Mammary epithelial cell (primary cell): ENCODE results near the gene ZNF334.

Experiments
- EZH2 ChIP-seq: IDR thresholded peaks from 2 replicates; pipeline ENCODE4 v1.6.1; 2012; ENCODE audit warnings: low read length, inconsistent platforms, borderline replicate concordance
- TF ChIP-seq, protein P1 (sequence below), 2 donors: IDR thresholded peaks in 1 of 2; conservative IDR thresholded peaks in 1 of 2; 2 replicates each; pipeline ENCODE4 v1.5.1; 2011 to 2012; ENCODE audit warnings: inconsistent platforms in 2 of 2, low read length in 2 of 2, mild to moderate bottlenecking in 2 of 2, control low read depth in 1 of 2, low read depth in 1 of 2; ENCODE audit not compliant: insufficient read depth in 1 of 2; ENCODE audit errors: extremely low read depth in 1 of 2

DNA sequence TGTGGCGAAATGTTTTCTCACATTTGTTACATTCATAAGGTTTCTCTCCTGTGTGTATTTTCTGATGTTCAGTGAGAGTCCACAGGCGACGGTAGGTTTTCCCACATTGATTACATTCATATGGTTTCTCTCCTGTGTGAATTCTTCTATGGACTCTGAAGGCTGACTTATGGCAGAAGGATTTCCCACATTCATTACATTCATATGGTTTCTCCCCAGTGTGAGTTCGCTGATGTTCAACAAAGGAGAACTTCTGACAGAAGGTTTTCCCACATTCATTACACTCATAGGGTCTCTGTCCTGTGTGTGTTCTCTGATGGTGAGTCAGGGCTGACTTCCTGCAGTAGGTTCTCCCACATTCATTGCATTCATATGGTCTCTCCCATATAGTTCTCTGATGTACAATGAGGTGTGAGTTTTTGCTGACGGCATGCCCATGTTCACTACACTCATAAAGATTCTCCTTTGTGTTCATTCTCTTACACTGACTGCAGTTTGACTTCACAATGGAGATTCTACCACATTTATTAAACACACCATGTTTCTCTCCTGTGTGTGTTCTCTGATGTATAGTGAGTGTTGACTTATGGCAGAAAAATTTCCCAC is 11.9 kb downstream of the ZNF334 start:
- TF ChIP-seq, protein P1, sequence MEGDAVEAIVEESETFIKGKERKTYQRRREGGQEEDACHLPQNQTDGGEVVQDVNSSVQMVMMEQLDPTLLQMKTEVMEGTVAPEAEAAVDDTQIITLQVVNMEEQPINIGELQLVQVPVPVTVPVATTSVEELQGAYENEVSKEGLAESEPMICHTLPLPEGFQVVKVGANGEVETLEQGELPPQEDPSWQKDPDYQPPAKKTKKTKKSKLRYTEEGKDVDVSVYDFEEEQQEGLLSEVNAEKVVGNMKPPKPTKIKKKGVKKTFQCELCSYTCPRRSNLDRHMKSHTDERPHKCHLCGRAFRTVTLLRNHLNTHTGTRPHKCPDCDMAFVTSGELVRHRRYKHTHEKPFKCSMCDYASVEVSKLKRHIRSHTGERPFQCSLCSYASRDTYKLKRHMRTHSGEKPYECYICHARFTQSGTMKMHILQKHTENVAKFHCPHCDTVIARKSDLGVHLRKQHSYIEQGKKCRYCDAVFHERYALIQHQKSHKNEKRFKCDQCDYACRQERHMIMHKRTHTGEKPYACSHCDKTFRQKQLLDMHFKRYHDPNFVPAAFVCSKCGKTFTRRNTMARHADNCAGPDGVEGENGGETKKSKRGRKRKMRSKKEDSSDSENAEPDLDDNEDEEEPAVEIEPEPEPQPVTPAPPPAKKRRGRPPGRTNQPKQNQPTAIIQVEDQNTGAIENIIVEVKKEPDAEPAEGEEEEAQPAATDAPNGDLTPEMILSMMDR (conservative IDR thresholded peaks at IDR 0.05 in 1 of 2, IDR thresholded peaks at IDR 0.05 in 1 of 2; ENCODE audit: extremely low read depth in 1 of 2, insufficient read depth in 1 of 2, low read depth in 1 of 2, low read length in 2 of 2), result no peak
- TF ChIP-seq EZH2, result no peak
